ENCODE data around the gene LDHD. TPM values are rescaled to one million over a fixed set of nuclear protein-coding genes. Genes with fewer than 3 reads are reported as not detected.

The LDHD gene
- total and polyA plus RNA-seq, 8 donors = 6.9 to 20.3 (median 9.7) TPM

DNA sequence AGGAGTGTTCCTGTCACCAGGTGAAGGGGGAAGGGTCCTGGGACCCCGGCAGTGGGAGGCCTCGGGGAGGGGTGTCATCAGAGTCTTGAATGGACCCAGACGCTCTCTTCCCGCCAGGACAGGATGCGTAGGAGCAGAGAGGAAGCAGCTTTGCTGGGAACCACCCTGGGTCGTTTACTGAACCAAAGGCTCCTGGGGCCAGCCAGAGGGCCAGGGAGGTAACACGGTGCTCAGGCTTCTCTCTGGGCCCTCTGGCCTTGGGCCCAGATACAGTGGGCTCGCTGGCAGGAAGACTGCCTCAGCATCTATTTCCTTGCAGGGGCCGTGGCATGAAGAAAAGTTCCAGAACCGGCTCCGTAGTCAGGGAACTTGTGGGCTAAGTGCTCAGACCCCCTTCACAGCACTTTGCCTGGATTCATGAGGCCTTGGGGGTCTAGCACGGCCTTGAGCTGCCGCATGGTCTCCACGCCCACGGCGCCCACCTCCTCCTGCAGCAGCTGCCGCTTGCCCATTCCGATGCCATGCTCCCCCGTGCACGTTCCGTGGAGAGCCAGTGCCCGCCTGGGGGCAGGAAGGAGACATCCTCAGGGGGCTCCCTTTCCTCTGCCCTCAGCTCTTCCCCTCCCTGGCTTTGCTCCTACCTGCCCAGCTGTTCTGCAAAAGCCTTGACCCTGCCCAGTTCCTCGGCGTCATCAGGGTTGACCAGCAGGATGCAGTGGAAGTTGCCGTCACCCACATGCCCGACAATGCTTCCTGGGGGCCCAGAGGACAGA, 4.4 kb downstream of the LDHD start:
- peaks cover 19 to 39% (median 37%) of the 10 kb centered on the region in 3 donors for H3K4me1 ChIP-seq
- peak overlapping the region in 1 of 4 donors; percentile 44 for H3K27ac ChIP-seq
- intact Hi-C loops (cut with DNase I) = loop anchor here in 2 of 3 donors (5.0 to 10.0 kb wide), 2 partner anchors 115 to 247 kb away; partner anchors contain the start of gene ZNRF1 (in 2 of the 2)
- ATAC-seq (no peak), FAIRE-seq (no peak), DNase-seq (no peak)
- WGBS, 2 donors = 69% methylated on average over 24 to 26 of the region's 26 CpGs
- H3K27me3 ChIP-seq = no peaks in the 10 kb centered on the region
- TF ChIP-seq, protein P1, sequence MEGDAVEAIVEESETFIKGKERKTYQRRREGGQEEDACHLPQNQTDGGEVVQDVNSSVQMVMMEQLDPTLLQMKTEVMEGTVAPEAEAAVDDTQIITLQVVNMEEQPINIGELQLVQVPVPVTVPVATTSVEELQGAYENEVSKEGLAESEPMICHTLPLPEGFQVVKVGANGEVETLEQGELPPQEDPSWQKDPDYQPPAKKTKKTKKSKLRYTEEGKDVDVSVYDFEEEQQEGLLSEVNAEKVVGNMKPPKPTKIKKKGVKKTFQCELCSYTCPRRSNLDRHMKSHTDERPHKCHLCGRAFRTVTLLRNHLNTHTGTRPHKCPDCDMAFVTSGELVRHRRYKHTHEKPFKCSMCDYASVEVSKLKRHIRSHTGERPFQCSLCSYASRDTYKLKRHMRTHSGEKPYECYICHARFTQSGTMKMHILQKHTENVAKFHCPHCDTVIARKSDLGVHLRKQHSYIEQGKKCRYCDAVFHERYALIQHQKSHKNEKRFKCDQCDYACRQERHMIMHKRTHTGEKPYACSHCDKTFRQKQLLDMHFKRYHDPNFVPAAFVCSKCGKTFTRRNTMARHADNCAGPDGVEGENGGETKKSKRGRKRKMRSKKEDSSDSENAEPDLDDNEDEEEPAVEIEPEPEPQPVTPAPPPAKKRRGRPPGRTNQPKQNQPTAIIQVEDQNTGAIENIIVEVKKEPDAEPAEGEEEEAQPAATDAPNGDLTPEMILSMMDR (IDR thresholded peaks at IDR 0.05) = no peak
- H3K9me3 ChIP-seq = no peaks in the 10 kb centered on the region
- H3K4me3 ChIP-seq = no peak overlapping the region
- no peaks in the 10 kb centered on the region for H3K36me3 ChIP-seq

DNA sequence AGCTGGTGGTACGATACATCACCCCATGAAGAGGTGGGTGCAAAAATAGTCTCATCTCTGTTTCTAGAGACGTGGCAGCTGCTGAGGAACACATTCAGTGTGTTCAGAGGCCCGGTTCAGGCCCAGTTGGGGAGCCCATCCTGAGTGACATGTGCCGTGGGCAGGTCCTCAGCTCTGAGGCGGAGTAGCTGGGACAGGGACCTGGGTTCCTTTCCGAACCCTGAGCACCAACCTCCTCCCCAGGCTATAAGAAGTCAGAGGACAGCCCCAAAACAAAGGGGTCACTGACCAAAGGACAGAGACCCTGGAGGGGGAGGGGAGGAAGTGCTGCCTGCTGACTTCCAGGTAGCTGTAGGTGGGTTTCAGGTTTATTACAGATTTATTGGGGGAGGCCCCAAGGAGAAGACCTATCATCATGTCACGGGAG, 5.1 kb downstream of the LDHD start:
- WGBS, 2 donors = 41 to 45% methylated on average over 7 of the region's 7 CpGs
- peak in 1 of 4 donors; percentile 2 for ATAC-seq
- H3K27ac ChIP-seq = peak overlapping the region in 1 of 4 donors; percentile 44
- no peaks in the 10 kb centered on the region for H3K36me3 ChIP-seq
- no peak overlapping the region for H3K4me3 ChIP-seq
- no peak for FAIRE-seq
- TF ChIP-seq, protein P1 (IDR thresholded peaks at IDR 0.05) = no peak
- H3K4me1 ChIP-seq = peaks cover 19 to 39% (median 37%) of the 10 kb centered on the region in 3 donors
- no peak for DNase-seq
- H3K27me3 ChIP-seq = no peaks in the 10 kb centered on the region
- intact Hi-C loops (cut with DNase I) = loop anchor here in 2 of 3 donors (5.0 to 10.0 kb wide), 2 partner anchors 114 to 247 kb away; partner anchors contain the start of gene ZNRF1 (in 2 of the 2)
- H3K9me3 ChIP-seq = no peaks in the 10 kb centered on the region

DNA sequence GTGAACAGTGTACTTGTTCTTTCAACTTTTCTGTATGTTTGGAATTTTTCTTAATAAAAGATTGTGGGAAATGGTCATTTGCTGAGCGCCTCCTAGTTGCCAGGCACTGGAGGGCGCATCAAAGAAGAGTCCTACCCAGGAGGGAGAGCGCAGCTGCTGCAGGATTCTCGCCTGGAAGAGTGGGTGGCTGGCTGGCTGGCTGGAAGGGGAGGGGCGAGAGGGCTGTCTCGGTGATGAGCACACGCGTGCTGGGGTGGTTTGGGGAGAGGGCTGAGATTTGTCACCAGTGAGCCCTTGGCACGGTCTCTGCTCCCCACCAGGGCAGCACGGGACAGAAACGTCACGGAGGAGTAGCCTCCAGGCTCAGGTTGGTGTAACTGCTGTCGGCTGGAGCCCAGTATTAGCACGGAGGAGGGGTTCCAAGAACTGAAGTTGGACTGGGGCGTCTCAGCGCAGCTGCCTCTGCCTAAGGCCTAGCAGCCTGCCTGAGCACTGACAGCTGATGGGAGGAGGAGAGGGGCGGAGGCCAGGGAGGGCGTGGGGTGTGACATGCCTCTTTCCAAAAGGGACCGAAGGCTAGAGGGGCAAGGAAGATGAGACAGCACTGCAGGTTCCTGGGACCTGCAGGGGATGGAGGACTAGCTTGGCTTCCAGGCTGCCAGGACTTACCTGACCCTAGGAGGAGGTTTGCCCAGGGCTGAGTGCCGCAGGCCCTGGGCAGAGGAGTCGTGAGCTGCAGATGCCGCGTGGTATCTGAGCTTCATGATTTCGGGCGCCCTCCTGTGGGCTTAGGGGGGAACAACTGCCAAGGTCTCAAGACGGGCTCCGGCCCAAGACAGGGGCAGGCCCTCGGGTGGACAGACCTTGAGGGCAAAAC, 5.7 kb downstream of the LDHD start:
- DNase-seq = peak; percentile 80 to 94 (median 89)
- H3K4me1 ChIP-seq = peaks cover 19 to 39% (median 37%) of the 10 kb centered on the region in 3 donors
- no peak for FAIRE-seq

DNA sequence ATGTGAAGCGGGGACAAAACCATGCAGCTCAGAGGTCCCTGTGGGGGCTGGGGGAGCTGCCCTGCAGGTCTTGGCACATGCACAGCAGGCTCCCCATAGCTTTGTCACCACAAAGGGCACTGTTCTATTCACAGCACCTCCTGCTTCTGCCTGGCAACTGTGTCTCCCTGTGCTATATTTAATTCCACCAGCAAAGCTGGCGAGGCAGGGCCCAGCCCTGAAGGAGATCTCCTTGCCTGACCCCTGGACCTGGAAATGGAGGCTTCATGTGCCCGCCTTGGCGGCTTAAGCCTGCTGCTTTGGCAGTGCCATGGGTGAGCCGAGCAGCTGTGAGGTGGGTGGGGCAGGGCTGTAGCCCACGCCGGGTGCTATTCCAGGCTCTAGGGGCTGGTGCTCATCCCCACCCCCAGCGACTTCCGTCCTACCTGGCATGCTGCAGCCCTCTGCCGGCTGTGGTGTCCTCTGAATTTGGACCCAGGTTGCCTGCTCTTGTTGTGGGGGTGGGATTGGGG, 6.8 kb downstream of the LDHD start:
- FAIRE-seq (no peak), ATAC-seq (peak; percentile 7 to 31 (median 22)), DNase-seq (peak in 3 of 6 donors; percentile 42 to 58 (median 43))
- no peak overlapping the region for H3K4me3 ChIP-seq
- TF ChIP-seq, protein P1 (IDR thresholded peaks at IDR 0.05) = no peak
- no peaks in the 10 kb centered on the region for H3K36me3 ChIP-seq
- no peaks in the 10 kb centered on the region for H3K27me3 ChIP-seq
- WGBS, 2 donors = 31 to 32% methylated on average over 10 of the region's 10 CpGs
- intact Hi-C loops (cut with DNase I) = loop anchor here in 2 of 3 donors (5.0 to 10.0 kb wide), 2 partner anchors 112 to 245 kb away; partner anchors contain the start of gene ZNRF1 (in 2 of the 2)
- no peaks in the 10 kb centered on the region for H3K9me3 ChIP-seq
- peaks cover 19 to 33% (median 31%) of the 10 kb centered on the region in 3 donors for H3K4me1 ChIP-seq
- H3K27ac ChIP-seq = peak overlapping the region; percentile 37 to 67 (median 62)

More for the DNA sequence above, 5.7 kb downstream of the LDHD start:
- Histone ChIP-seq H3K27ac (peak overlapping the region in 2 of 4 donors; percentile 33 to 67), H3K4me3 (peak overlapping the region in 1 of 4 donors; percentile 1), H3K27me3 (no peaks in the 10 kb centered on the region), H3K36me3 (no peaks in the 10 kb centered on the region), H3K9me3 (no peaks in the 10 kb centered on the region)
- 35 to 37% methylated on average over 28 of the region's 28 CpGs for WGBS, 2 donors
- TF ChIP-seq, protein P1 (IDR thresholded peaks at IDR 0.05) = peak; percentile 78 to 91 (median 83)
- intact Hi-C loops (cut with DNase I) = loop anchor here in 2 of 3 donors (5.0 to 10.0 kb wide), 2 partner anchors 114 to 246 kb away; partner anchors contain the start of gene ZNRF1 (in 2 of the 2)
- ATAC-seq = peak; percentile 59 to 82 (median 78)

Measured in pancreas (tissue), 10 donors.